ENCODE data around the gene TSSK2. TPM values are rescaled to one million over a fixed set of nuclear protein-coding genes. Genes with fewer than 3 reads are reported as not detected.

TSSK2 gene
- total RNA-seq = not detected in 2 replicates

GRCh38 chr22:19130959-19131684 lies at the start of gene TSSK2:
Gene TSSK2, plus strand, starts transcription at chr22:19131308. Its CDS starts 92 bp downstream, at chr22:19131400.

GRCh38 chr22:19122143-19122751 lies 8.9 kb upstream of the TSSK2 start, which contains the start of gene DGCR2:
Gene DGCR2, minus strand, starts transcription at chr22:19122412. Its CDS starts 206 bp downstream, at chr22:19122206.

GRCh38 chr22:19149991-19150390 lies 18.9 kb downstream of the TSSK2 start, which contains the start of gene GSC2:
Gene GSC2, minus strand, starts transcription at chr22:19150292. Its CDS starts 9 bp downstream, at chr22:19150283.

DNA sequence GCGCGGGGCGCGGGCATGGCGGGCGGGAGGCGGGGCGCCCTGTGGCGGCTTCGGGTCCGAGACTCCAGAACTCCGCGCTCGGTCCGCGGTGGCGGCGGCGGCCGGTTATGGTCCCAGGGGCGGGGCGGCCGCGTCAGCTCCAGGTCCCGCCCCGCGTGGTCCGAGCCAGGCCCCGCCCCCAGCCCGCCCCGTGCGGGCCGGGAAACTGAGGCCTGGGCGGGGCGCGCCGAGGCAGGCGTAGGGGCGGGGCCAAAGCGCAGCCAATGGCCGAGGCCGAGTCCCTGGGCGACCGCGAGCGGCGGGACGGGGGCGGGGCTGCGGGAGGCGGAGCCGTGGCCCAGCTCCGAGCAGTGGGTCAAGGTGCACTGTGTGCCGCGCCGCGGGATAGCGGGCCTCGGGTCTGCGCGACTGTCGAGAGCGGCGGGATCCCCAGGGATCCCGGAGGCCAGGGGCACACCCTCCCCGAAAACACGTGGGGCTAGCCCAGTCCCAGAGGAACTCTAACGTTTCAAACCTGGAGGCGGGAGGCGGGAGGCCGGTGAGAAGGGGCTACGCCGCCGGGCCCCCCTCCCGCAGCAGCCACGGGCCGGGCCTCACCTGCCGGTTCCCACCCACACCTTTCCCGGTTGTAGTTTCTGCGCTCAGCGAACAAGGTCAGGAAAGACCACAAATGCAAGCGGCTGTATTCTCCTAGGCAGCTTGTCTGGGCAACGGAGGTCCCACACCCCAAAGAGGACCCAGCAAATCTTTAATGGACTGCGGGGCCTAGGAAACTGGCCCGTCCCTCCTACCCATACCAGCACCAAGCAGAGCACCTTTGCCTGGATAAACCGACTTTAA lies 47.8 kb downstream of the TSSK2 start, which contains the start of gene SLC25A1:
Gene SLC25A1 (minus strand): TSS at position 80 of the 840 bp plus-strand sequence. CDS start 63 bp downstream, at position 17.

Other genes with a start within 250 kb of the TSSK2 start
- 0.63 and 1.4 TPM in 2 replicates for gene DGCR6, start 225.0 kb upstream of the TSSK2 start, total RNA-seq
- under 0.01 and 0.26 TPM in 2 replicates for gene PRODH, start 195.0 kb upstream of the TSSK2 start, total RNA-seq
- 31.7 and 47.7 TPM in 2 replicates for gene DGCR2, start 8.9 kb upstream of the TSSK2 start, total RNA-seq
- 6.0 and 11.6 TPM in 2 replicates for gene ESS2, start 13.3 kb downstream of the TSSK2 start, total RNA-seq
- not detected in 2 replicates for gene GSC2, start 19.0 kb downstream of the TSSK2 start, total RNA-seq
- 71.9 and 82.4 TPM in 2 replicates for gene SLC25A1, start 47.4 kb downstream of the TSSK2 start, total RNA-seq
- 7.3 and 8.4 TPM in 2 replicates for gene CLTCL1, start 160.4 kb downstream of the TSSK2 start, total RNA-seq

Data from bronchial smooth muscle cell (primary cell).